Activated T-cell treated with anti-CD3 and anti-CD28 coated beads, Interleukin-2, amount 50 U/mL, for 72 hours (primary cell): ENCODE measurements around the gene NGEF. TPM values are rescaled to one million over a fixed set of nuclear protein-coding genes. Genes with fewer than 3 reads are reported as not detected.
"Not testable (repeated sequence)": the region's sequence is repeated elsewhere in the genome, so short reads cannot be mapped to it uniquely, and the experiment has no call there.

ENCODE experiments used
- ATAC-seq, 2 donors: fragments of 150-1000 bp; cut with Tn5 transposase; replicated peaks in 1 of 2; 2 replicates each; pipeline ENCODE4 v1.10.0; 2021; ENCODE audit warnings: moderate library complexity in 2 of 2, mild to moderate bottlenecking in 1 of 2
- DNase-seq, 2 donors: peaks; one replicate each; pipeline ENCODE4 v3.0.0; 2021 to 2022; ENCODE audit warnings: mixed read lengths in 1 of 2
- H3K27ac Mint-ChIP-seq: one replicate; pipeline ENCODE4 v1.8.0; 2022; ENCODE audit warnings: mild to moderate bottlenecking, moderate library complexity, mixed read lengths
- H3K27me3 Mint-ChIP-seq: one replicate; pipeline ENCODE4 v1.8.0; 2022; ENCODE audit warnings: low read depth, mixed read lengths
- H3K36me3 Mint-ChIP-seq, 2 donors: one replicate each; pipeline ENCODE4 v1.8.0; 2022; ENCODE audit warnings: mixed read lengths in 2 of 2, mild to moderate bottlenecking in 1 of 2; ENCODE audit not compliant: insufficient read depth in 2 of 2
- H3K4me1 Mint-ChIP-seq: one replicate; pipeline ENCODE4 v1.8.0; 2022; ENCODE audit warnings: low read depth, mixed read lengths
- H3K4me3 Mint-ChIP-seq, 2 donors: one replicate each; pipeline ENCODE4 v1.8.0; 2022; ENCODE audit warnings: mild to moderate bottlenecking in 2 of 2, mixed read lengths in 2 of 2, moderate library complexity in 2 of 2
- H3K9me3 Mint-ChIP-seq, 2 donors: one replicate each; pipeline ENCODE4 v1.8.0; 2022; ENCODE audit warnings: mixed read lengths in 2 of 2
- total RNA-seq, 2 donors: library from RNA; stranded (reverse); gene quantifications; one replicate each; pipeline ENCODE4 v1.2.3, GENCODE V29; 2022

Gene NGEF
- total RNA-seq, 2 donors from 2014 or later, result 0.55 to 2.3 TPM

DNA sequence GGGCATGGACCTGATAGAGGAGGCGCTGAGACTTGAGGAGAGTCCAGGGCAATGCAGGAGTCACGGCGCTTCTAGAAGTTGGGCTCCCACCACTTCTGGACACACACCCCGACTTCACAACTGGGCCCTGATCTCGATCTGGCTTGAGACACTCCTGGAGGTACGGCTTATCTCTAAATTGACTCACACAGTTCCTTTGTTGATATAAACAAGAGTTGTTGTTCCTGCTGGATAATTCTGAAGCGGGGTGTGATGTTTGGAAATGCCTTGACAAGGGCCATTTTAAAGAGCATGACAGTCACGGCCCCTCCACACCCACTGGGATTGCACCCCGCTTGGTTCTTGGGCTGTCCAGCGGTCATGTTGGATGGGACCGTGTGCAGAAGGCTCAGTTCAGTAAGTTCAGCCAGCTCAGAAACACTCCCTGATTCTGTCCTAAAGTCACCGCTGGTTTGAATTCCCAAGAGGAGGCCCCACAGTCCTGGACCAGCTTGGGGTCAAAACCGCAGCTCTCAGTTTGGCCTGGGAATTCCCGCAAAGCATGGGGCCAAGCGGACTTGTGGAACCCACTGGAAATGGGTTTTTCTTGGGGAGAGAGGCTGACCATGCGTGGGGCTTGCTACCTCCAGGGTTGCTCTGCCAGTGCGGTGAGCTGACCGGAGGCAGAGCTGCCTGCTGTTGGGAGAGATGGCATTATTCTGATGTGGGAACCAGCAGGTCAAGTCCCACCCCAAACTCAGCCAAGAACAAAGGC is 10.1 kb upstream of the NGEF start:
- no peak for ATAC-seq
- no peak overlapping the region for H3K4me3 Mint-ChIP-seq
- H3K4me1 Mint-ChIP-seq, result no peaks in the 10 kb centered on the region
- no peaks in the 10 kb centered on the region for H3K36me3 Mint-ChIP-seq
- no peaks in the 10 kb centered on the region for H3K9me3 Mint-ChIP-seq
- no peaks in the 10 kb centered on the region for H3K27me3 Mint-ChIP-seq
- H3K27ac Mint-ChIP-seq, result no peak overlapping the region
- no peak for DNase-seq

DNA sequence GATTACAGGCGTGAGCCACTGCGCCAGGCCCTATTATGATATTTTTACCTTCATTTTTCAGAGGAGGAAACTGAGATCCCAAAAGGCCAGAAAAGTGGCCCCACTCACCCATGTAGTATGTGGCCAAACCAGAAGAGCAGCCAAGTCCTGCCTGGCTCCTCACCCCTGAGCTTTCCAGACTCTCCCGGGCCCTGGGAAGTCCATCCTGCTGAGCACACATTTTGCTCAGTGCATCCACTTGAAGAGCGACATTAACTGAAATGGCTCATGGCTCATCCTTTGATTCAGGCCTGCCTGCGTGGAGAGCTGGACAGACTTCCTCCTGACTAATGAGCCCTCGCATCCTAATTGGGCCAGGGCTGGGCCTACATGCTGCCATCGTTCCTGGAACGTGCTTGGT is 9.5 kb upstream of the NGEF start:
- Mint-ChIP-seq H3K4me3 (no peak overlapping the region), H3K9me3 (no peaks in the 10 kb centered on the region), H3K27ac (no peak overlapping the region), H3K27me3 (no peaks in the 10 kb centered on the region), H3K4me1 (no peaks in the 10 kb centered on the region), H3K36me3 (no peaks in the 10 kb centered on the region)
- DNase-seq, result no peak
- no peak for ATAC-seq

DNA sequence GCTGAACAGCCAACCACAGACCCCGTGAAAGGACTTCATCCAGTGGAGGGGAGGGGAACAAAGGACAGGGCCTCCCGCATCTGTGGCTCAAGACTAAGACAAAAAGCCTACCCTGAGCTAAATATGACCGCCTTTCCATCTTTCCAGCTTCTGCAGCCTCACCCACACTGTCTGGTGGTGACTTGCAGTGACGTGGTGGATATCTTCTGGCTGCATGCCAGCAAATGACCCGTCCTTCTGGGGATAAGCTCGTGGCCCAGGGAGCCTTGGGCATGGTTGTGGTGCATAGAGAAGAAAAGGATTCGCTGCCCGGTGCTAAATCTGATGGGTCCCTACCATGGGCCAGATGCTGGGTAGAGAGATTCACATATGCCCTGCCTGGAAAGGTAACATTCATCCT is 8.7 kb upstream of the NGEF start:
- Mint-ChIP-seq H3K4me3 (no peak overlapping the region), H3K9me3 (no peaks in the 10 kb centered on the region), H3K36me3 (no peaks in the 10 kb centered on the region), H3K27ac (no peak overlapping the region), H3K27me3 (no peaks in the 10 kb centered on the region), H3K4me1 (no peaks in the 10 kb centered on the region)
- DNase-seq (no peak), ATAC-seq (no peak)

DNA sequence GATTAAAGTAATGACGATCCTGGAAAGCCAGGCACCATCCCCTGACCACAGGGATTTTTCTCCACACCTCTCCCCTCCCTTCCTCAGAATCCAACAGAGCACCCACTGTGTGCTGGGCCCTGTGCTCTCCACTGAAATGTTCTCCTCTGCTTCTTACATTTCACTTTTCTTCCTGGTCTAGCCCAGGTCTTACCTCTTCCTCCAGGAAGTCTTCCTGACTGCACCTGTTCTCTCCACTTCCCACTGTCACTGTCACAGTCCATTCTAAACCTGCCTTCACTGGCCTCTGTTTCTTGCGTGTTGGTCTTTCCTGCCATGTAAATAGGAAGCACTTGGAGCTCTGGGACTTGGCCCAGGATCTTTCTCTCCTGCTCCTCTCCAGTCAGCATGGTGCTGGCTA is 7.4 kb upstream of the NGEF start:
- Mint-ChIP-seq H3K4me1 (no peaks in the 10 kb centered on the region), H3K4me3 (no peak overlapping the region), H3K9me3 (peaks cover 0 to 2% of the 10 kb centered on the region in 2 donors), H3K27ac (no peak overlapping the region), H3K27me3 (no peaks in the 10 kb centered on the region), H3K36me3 (no peaks in the 10 kb centered on the region)
- DNase-seq (no peak), ATAC-seq (no peak)

DNA sequence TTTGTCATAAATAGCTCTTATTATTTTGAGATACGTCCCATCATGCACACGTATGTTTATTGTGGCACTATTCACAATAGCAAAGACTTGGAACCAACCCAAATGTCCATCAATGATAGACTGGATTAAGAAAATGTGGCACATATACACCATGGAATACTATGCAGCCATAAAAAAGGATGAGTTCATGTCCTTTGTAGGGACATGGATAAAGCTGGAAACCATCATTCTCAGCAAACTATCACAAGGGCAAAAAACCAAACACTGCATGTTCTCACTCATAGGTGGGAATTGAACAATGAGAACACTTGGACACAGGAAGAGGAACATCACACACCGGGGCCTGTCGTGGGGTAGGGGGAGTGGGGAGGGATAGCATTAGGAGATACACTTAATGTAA is 6.6 kb upstream of the NGEF start:
- not testable (repeated sequence) for ATAC-seq, H3K4me3 Mint-ChIP-seq, H3K27me3 Mint-ChIP-seq, H3K4me1 Mint-ChIP-seq, H3K9me3 Mint-ChIP-seq, H3K36me3 Mint-ChIP-seq, DNase-seq, H3K27ac Mint-ChIP-seq

DNA sequence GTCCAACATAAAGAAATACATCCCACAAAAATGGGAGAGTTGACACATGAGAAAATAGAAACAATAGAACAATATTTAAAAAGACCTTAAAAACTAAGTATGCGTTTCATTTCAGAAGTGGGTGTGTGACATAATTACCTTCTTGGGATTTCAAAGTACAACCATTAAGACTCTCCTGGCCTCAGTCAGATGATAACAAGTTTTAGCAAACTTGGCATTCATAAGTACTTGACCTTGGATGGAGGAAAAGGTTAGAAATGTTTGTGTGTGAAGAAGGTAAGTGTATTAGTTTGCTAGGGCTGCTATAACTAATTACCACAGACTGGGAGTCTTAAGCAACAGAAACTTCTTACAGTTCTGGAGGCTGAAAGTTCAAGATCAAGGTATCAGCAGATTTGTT is 4.9 kb upstream of the NGEF start:
- Mint-ChIP-seq H3K27me3 (no peaks in the 10 kb centered on the region), H3K4me1 (no peaks in the 10 kb centered on the region), H3K9me3 (peaks cover 4% of the 10 kb centered on the region in 2 donors), H3K27ac (no peak overlapping the region), H3K36me3 (no peaks in the 10 kb centered on the region), H3K4me3 (no peak overlapping the region)
- DNase-seq (no peak), ATAC-seq (no peak)

DNA sequence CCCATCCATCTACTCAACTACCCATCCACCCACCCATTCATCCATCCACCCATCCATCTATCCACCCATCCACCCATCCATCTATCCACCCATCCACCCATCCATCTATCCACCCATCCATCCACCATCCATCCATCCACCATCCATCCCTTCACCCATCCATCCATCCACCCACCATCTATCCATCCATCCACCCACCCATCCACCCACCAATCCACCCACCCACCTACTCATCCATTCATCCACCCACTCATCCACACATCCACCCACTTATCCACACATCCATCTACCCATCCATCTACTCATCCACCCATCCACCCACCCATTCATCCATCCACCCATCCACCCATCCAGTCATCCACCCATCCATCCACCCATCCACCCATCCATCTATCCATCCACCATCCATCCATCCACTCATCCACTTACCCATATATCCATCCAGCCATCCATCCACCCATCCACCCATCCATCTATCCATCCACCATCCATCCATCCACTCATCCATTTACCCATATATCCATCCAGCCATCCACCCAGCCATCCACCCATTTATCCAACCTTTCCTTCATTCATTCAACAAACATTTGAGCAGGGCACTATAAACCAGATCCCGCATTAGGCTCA is 2.1 kb upstream of the NGEF start:
- DNase-seq (no peak), ATAC-seq (no peak)
- Mint-ChIP-seq H3K9me3 (peaks cover 4% of the 10 kb centered on the region in 2 donors), H3K4me3 (no peak overlapping the region), H3K36me3 (no peaks in the 10 kb centered on the region), H3K27ac (no peak overlapping the region), H3K4me1 (no peaks in the 10 kb centered on the region), H3K27me3 (no peaks in the 10 kb centered on the region)

DNA sequence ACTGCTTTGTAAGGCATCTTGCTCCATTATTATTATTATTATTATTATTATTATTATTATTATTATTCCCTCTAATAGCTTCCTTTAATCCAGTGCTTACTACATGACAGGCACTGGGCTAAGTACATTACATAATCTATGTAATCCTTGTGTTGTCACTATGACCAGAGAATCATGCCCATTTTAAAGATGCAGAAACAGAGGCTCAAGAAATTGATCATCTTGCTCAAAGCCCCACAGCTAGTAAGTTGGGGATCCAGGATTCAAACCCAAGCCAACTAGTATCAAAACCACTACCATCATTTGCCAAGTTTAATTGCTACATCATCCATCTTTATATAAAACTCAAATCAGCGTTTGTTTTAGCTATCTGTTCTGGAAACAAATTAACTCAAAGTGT is 594 bp upstream of the NGEF start:
- no peaks in the 10 kb centered on the region for H3K36me3 Mint-ChIP-seq
- H3K27ac Mint-ChIP-seq, result no peak overlapping the region
- no peak overlapping the region for H3K4me3 Mint-ChIP-seq
- ATAC-seq (no peak), DNase-seq (no peak)
- no peaks in the 10 kb centered on the region for H3K4me1 Mint-ChIP-seq
- no peaks in the 10 kb centered on the region for H3K27me3 Mint-ChIP-seq
- peaks cover 4% of the 10 kb centered on the region in 2 donors for H3K9me3 Mint-ChIP-seq

DNA sequence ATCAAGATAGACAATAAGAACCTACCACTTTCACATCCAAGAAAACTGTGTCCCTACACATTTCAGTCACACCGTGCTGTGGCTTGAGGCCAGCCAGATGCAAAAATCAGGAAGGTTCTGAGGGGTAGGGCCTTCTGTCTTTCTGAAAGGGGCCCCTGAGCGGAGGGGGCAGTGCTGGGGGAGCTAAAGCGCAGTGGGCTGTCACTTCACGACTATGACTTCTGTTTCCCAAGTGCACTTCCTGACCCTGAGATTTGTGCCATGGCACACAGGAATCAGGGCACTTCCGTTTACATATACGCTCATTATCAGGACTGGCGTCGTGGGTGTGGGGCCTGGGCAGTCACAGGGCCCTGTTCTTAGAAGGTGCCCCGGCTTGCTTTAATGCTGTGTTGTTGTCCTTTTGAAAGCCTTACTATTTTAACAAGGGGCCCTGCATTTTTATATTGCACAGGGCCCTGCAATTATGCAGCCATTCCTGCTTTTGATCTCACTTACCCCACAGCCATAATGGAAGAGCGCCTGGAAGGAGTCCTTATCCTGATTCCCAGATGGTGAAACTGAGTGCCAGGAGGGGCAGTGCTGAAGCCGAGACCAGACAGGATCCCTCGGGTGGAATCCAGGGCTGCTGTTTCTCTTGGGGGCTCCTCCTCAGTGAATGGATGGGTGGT is 620 bp downstream of the NGEF start:
- no peaks in the 10 kb centered on the region for H3K4me1 Mint-ChIP-seq

DNA sequence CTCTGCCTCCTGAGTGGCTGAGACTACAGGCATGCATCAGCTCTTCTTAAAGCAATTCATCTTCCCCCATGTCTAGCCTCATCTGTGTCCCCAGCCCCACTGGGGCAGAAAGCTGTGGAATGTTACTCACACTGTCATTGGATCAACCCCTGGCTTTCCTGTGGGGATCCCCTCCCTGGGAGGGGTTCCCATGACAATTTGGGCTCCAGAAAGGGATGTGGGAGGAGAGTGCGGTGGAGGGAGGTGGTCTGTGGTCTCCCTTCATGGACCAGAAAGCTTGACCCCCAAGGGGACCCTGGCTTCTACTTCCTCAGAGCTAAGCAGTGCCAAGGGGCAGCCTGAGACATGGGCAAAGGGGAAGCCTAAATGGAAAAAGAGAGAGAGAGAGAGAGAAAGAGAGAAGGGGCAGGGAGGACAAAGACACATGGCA is 1.3 kb downstream of the NGEF start:
- DNase-seq (no peak), ATAC-seq (no peak)
- no peak overlapping the region for H3K27ac Mint-ChIP-seq
- H3K9me3 Mint-ChIP-seq, result peaks cover 4% of the 10 kb centered on the region in 2 donors
- H3K4me3 Mint-ChIP-seq, result no peak overlapping the region
- no peaks in the 10 kb centered on the region for H3K27me3 Mint-ChIP-seq
- no peaks in the 10 kb centered on the region for H3K36me3 Mint-ChIP-seq
- no peaks in the 10 kb centered on the region for H3K4me1 Mint-ChIP-seq

More for the DNA sequence above, 620 bp downstream of the NGEF start:
- H3K27ac Mint-ChIP-seq, result no peak overlapping the region
- H3K27me3 Mint-ChIP-seq, result no peaks in the 10 kb centered on the region
- peaks cover 4% of the 10 kb centered on the region in 2 donors for H3K9me3 Mint-ChIP-seq
- DNase-seq (no peak), ATAC-seq (no peak)
- H3K36me3 Mint-ChIP-seq, result no peaks in the 10 kb centered on the region
- no peak overlapping the region for H3K4me3 Mint-ChIP-seq

DNA sequence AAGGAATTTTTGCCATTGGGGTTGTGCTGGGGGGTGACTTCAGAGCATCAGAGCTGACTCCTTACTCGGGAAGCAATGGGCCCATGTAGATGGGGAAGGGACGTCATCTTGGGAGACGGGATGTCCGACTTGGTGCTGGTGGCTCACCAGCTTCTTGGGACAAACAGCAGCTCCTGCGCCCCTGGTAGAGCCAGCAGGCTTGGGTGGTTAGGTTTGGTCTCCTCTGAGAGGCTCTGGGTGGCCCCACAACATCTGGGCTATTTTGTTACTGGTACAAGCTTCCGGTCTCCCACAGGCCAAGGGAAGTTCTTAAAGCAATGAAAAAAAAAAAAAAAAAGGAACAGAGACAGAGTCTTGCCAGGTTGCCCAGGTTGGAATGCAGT is 1.8 kb downstream of the NGEF start:
- DNase-seq (no peak), ATAC-seq (no peak)
- Mint-ChIP-seq H3K27me3 (no peaks in the 10 kb centered on the region), H3K4me3 (no peak overlapping the region), H3K4me1 (no peaks in the 10 kb centered on the region), H3K36me3 (no peaks in the 10 kb centered on the region), H3K9me3 (peaks cover 4% of the 10 kb centered on the region in 2 donors), H3K27ac (no peak overlapping the region)

DNA sequence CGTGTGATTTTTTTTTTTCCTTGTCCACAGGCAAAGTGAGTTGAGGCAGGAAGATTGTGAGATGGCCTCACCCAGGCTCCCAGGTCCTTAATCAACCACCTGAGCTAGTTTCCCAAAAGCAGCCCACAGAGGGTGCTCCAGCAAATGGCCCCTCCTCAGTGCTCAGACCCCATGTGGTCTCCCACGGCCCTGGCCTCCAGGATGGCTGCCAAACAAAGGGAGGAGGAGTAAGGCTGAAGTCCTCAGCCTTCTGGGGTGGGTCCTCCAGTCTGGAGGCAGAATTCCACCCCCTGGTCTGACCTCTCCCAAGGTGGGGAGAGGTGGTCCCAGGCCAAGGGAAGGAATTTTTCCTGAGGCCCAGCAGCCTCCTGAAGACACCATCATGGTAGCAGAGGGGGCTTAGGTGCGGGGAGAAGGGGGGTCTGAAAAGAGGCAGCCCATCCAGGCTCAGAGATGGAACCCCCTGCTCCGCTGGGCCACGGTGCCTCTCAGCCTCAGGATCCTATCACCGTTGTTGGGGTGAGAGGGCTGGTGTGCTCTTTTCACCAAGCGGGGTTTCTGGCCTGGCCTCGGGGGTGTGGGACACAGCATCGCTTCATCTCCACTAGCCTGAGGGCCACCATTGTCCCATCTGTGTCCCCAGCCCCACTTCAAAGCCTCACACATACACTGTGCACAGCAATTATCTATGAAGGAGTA is 2.3 kb downstream of the NGEF start:
- H3K9me3 Mint-ChIP-seq, result peaks cover 4% of the 10 kb centered on the region in 2 donors
- H3K27ac Mint-ChIP-seq, result no peak overlapping the region
- DNase-seq, result no peak
- no peaks in the 10 kb centered on the region for H3K36me3 Mint-ChIP-seq
- no peak for ATAC-seq
- H3K4me3 Mint-ChIP-seq, result no peak overlapping the region
- H3K4me1 Mint-ChIP-seq, result no peaks in the 10 kb centered on the region
- no peaks in the 10 kb centered on the region for H3K27me3 Mint-ChIP-seq

DNA sequence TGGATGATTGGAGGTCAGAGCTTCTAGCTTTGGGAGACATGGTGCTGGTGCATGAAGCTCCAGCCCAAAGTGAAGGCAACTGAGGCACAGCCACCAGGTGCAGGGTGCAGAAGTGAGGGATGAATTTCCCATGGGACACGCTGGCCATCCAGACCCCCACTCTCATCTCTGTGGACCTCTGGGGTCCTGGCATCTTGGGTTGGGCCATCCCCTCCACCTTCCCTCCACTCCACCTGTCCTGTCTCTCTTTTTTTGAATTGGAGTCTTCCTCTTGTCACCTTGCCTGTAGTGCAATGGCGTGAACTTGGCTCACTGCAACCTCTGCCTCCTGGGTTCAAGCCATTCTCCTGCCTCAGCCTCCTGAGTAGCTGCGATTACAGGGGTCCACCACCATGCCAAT is 3.4 kb downstream of the NGEF start:
- DNase-seq, result no peak
- H3K36me3 Mint-ChIP-seq, result no peaks in the 10 kb centered on the region
- no peak overlapping the region for H3K27ac Mint-ChIP-seq
- no peaks in the 10 kb centered on the region for H3K4me1 Mint-ChIP-seq
- H3K9me3 Mint-ChIP-seq, result no peaks in the 10 kb centered on the region
- no peaks in the 10 kb centered on the region for H3K27me3 Mint-ChIP-seq
- H3K4me3 Mint-ChIP-seq, result no peak overlapping the region
- ATAC-seq, result no peak
